GM18526 (cell line): ENCODE measurements around the gene IDUA.

Source experiments
- POLR2A ChIP-seq: IDR thresholded peaks from 3 replicates; pipeline ENCODE4 v1.6.1; 2011; ENCODE audit not compliant: insufficient read length; ENCODE audit errors: extremely low read depth

Gene IDUA

DNA sequence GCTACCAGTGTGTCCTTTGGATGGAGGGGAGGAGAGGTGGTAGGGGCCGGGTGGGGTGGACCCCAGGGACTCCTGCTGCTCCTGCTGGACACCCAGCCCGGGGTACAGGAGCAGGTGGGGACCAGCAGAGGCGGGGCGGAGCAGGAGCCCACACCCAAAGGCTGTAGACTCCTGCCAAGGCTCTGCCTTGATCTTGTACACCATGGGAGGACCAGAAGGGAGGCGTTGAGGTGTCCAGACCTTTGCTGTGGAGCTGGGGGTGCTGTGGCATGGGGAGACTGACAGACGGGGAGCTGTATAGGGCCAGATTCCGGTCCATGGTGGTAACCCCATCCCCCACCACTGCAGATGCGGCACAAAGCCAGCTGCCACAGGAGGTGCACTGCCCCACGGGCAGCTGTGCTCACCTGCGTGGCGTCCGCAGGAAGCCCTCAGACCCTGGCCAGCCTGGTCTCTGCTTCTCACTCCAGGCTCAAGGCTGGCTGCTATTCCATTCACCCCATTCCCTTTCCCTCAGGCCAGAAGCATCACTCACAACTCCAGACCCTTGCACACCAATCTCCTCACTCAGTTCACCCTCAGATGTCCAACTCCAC, 11.3 kb downstream of the IDUA start:
- TF ChIP-seq POLR2A = no peak

DNA sequence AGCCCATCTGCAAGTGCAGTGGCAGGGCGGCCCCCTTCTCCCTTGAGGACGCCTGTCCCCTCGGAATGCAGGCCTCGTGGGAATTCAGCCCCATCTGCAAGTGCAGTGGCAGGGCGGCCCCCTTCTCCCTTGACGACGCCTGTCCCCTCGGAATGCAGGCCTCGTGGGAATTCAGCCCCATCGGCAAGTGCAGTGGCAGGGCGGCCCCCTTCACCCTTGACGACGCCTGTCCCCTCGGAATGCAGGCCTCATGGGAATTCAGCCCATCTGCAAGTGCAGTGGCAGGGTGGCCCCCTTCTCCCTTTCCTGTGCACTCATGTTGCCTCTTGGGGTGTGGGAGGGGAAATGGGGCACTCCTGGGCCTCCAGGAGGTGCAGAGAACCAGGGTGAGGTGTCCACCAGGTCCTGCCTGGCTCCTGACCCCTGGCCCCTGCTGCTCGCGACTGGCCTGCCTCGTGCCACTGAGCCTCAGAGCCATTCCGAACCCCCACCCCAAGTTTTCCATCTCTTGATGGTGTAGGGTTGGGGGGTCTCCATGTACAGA, 13.1 kb downstream of the IDUA start:
- TF ChIP-seq POLR2A = no peak

DNA sequence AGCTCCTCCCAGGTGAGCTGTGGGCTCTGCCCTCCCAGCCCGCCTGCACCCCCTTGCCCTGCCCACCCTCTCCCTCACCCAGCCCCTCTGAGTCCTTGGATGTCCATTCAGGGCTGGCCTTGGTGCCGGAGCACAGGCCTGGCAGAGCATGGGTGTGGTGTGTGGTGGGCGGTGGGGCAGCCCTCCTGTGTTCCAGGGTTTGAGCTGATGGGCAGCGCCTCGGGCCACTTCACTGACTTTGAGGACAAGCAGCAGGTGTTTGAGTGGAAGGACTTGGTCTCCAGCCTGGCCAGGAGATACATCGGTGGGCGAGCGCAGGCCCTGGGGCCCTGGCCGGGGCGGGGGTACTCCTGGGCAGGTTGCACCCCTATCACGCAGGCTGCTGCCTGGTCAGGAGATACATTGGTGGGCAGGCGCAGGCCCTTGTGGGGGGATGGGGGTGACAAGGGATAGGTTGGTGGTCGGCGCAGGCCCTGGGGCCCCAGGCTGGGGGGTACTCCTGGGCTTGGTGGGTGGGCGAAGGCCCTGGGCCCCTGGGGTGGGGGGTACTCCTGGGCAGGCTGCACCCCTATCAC, 13.9 kb downstream of the IDUA start:
- TF ChIP-seq POLR2A = no peak

DNA sequence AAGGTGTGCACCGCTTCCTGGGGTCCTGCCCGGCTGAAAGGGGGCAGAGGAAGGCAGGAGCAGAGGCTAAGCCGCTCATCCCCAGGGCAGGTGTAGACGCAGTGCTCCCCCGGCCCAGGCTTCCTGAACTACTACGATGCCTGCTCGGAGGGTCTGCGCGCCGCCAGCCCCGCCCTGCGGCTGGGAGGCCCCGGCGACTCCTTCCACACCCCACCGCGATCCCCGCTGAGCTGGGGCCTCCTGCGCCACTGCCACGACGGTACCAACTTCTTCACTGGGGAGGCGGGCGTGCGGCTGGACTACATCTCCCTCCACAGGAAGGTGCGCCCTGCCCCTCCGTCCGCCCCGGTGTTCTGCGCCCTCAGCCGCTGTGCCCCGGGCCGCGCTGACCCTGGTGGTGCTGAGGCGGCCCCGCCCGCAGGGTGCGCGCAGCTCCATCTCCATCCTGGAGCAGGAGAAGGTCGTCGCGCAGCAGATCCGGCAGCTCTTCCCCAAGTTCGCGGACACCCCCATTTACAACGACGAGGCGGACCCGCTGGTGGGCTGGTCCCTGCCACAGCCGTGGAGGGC, 14.8 kb downstream of the IDUA start:
- TF ChIP-seq POLR2A = no peak

DNA sequence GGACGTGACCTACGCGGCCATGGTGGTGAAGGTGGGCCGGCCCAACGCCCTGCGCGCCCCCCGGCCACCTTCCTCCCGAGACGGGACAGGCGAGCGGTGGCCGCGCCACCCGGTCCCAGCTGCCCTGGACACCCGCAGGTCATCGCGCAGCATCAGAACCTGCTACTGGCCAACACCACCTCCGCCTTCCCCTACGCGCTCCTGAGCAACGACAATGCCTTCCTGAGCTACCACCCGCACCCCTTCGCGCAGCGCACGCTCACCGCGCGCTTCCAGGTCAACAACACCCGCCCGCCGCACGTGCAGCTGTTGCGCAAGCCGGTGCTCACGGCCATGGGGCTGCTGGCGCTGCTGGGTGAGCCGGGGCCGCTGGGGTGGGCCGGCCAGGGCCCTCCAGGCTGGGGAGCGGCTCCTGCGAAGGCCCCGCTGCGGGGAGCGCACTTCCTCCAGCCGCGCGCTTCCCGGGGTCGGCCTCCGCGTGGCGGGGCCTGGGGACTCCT, 15.3 kb downstream of the IDUA start:
- TF ChIP-seq POLR2A = no peak

DNA sequence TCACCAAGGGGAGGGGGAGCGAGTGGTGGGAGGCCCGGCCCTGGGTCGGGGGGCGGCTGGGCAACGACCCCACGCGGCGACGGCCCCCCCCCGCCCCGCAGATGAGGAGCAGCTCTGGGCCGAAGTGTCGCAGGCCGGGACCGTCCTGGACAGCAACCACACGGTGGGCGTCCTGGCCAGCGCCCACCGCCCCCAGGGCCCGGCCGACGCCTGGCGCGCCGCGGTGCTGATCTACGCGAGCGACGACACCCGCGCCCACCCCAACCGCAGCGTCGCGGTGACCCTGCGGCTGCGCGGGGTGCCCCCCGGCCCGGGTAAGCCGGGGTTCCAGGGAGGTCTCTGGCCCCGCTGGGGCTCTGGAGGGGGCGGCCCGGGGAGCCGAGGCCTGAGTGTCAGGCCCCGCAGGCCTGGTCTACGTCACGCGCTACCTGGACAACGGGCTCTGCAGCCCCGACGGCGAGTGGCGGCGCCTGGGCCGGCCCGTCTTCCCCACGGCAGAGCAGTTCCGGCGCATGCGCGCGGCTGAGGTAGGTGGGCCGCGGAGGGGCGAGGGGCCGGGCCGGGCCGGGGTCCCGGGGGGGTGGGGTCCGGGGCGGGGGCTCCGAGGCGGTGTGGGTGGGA, 15.9 kb downstream of the IDUA start:
- TF ChIP-seq POLR2A = no peak

DNA sequence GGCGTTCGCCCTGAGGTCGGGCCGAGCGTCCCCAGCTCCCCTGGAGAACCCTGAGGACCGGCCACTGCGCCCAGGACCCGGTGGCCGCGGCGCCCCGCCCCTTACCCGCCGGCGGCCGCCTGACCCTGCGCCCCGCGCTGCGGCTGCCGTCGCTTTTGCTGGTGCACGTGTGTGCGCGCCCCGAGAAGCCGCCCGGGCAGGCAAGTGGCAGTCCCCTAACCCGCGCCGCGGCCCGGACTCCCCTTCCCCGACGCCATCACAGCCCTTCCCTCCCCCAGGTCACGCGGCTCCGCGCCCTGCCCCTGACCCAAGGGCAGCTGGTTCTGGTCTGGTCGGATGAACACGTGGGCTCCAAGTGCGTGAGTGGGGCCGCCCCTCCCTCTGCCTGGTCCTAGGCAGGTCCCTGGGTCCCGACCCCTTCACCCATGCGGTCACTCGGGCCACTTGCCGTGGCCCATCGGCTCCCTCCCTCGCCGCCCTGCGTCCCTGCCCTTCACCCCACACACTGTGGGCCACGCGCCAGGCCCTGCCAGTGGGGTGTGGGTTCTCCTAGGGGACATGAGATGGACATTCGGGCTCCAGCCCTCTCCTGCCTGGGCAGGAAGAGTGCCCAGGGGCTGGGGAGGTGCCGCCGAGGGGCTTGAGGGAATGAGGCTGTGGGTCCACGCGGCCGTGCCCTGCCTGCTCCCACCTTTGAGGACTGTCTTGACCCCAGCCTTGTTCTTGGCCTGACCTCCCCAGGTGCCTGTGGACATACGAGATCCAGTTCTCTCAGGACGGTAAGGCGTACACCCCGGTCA, 16.6 kb downstream of the IDUA start:
- TF ChIP-seq POLR2A = no peak

DNA sequence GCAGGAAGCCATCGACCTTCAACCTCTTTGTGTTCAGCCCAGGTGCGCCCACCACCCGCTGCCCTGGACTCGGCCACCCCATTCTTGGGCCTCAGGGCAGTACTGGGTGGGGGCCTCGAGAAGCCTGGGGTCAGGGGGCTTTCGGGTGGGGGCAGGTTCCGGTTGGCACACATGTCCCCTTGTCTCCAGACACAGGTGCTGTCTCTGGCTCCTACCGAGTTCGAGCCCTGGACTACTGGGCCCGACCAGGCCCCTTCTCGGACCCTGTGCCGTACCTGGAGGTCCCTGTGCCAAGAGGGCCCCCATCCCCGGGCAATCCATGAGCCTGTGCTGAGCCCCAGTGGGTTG, 17.2 kb downstream of the IDUA start:
- no peak for TF ChIP-seq POLR2A

DNA sequence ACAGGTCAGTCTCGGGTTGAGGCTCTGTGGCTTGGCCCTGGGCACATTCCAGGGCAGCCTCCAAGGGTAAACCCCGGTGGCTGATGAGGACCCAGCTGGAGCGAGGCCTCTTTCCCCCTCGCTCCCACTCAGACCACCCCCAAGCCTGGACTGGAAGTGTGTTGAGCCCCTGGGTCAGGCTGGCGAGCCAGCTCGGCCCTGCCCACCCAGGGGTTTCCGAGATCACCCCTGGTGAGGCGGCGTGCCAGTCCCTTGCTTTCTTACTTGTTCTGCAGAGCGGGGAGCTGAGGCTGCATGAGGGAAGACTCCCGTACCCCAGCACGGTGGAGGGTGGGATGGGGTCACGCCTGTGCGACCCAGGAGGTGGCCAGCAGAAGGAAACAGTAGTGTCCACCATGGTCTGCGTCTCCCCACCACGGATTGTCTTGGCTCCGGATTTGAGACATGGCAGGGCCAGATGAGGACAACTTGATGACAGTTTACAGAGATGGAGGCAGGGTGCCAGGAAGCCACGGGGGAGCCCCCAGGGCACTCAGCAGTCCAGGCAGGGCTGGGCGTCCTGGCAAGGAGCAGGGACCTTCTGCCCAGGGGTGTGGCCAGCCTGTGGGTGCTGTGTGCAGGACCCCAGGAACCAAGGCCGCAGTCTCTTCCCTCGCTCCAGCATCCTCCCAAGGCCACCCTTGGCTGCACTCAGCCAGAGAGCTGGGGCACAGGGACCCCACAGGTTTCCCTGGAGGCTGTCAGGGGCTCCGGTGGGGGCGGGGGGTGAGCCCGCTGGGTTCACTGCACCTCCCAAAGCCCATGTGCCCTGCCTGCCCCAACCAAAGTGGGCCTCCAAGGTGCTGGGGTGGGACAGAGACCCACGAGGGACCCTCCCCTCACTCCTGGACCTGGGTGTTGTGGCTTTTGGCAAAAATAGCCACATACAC, 18.0 kb downstream of the IDUA start:
- TF ChIP-seq POLR2A = no peak

DNA sequence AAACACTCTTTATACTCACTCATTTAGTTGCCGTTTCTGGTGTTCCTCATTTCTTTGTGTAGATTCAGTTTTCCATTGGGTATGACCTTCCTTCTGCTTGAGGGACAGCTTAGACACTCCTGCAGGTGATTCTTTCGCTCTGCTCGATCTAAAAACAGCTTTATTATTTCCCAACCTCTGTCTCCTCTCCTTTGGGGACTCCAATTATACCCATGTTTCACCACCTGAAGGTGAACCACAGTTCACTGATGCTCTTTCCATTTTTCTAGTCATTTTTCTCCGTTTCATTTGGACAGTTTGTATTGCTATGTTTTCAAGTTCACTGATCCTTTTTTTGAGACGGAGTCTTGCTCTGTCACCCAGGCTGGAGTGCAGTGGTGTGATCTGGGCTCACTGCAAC, 20.0 kb downstream of the IDUA start:
- TF ChIP-seq POLR2A = no peak

DNA sequence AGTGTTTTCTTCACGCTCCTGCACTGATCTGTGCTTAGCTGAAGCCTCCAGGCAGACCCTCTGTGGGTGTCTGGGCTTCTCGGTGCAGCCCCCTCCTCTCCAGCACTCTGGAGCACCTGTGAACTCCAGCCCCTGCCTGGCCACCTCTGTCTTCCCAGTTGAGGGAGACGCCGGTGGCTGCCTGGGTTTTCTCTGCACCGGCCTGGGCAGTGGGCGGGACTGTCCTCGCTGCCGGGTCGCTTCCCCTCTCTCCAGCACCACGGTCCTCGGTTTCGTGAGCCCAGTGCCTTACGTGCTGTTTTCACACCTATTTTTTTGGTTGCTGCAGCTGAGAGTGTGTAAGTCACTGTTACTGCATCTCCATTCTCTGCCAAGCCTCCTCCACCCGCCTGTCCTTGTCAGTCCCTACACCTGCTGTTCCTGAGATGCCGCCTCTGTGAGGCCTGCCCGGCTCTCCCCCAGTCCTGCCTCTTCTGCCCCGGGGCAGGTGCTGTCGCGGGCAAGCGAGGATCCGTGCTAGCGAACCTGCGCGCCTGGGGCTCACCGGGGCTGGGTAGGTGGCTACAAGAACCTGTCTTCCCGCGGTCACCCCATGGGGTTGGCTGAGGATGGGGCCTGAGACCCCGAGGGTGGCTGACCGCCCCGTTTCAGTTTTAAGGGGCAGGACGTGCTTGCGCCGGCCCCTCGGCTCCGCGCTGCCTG, 22.1 kb downstream of the IDUA start:
- TF ChIP-seq POLR2A = no peak

DNA sequence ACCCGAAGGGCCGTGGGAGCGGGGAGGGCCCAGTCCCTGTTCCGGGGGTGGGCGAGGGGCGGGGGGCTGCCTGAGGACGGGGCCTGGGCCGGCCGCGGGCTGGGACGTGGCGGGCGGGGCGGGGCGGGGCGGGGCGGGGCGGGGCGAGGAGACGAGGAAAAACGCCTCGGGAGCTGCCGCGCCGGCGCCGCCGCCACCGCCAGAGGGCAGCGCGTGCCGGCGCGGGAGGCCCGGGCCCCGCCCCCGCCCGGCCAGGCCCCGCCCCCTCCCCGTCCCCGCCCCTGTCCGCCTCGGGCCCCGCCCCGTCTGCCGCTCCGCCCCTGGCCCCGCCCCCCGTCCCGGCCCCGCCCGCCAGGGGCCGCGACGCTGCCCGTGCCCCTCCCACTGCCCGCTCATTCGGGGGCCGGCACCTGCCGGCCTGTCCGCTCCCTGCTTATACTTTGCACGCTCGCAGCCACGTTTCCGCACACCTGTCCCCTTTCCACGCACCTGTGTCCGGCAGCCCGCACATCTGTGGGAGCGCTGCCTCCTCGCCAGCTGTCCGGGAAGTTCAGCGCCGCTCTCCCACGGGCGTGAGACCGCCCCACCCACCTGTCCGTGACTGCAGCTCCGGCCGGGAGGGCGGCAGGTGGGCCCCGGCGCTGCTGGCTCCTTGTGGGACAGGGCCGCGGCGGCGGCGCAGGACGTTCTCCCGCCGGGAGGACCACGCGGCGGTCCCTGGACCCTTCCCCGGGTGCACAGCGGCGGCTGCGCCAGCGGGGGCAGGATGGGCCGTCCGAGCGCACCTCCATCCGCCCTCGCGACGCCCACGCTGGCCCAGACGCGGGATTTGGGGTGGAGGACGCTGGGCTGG, 22.9 kb downstream of the IDUA start:
- TF ChIP-seq POLR2A = no peak
